AG09309 (cell line): ENCODE measurements around the gene KMT2C.
"Not testable (repeated sequence)": the region's sequence is repeated elsewhere in the genome, so short reads cannot be mapped to it uniquely, and the experiment has no call there.

Experiments
- DNase-seq: peaks from one replicate; pipeline ENCODE4 v3.0.0-alpha.2; 2010; ENCODE audit warnings: low read depth
- H3K4me3 ChIP-seq: 2 replicates; pipeline ENCODE4 v1.5.1; 2011; ENCODE audit warnings: mild to moderate bottlenecking, low read depth, low read length, moderate library complexity; ENCODE audit not compliant: control insufficient read depth
- TF ChIP-seq, protein P1 (sequence below): IDR thresholded peaks from 2 replicates; pipeline ENCODE4 v1.5.1; 2011; ENCODE audit warnings: mild to moderate bottlenecking, low read depth, low read length, inconsistent platforms; ENCODE audit not compliant: insufficient read depth, control insufficient read depth; ENCODE audit errors: missing control alignments

KMT2C gene

DNA sequence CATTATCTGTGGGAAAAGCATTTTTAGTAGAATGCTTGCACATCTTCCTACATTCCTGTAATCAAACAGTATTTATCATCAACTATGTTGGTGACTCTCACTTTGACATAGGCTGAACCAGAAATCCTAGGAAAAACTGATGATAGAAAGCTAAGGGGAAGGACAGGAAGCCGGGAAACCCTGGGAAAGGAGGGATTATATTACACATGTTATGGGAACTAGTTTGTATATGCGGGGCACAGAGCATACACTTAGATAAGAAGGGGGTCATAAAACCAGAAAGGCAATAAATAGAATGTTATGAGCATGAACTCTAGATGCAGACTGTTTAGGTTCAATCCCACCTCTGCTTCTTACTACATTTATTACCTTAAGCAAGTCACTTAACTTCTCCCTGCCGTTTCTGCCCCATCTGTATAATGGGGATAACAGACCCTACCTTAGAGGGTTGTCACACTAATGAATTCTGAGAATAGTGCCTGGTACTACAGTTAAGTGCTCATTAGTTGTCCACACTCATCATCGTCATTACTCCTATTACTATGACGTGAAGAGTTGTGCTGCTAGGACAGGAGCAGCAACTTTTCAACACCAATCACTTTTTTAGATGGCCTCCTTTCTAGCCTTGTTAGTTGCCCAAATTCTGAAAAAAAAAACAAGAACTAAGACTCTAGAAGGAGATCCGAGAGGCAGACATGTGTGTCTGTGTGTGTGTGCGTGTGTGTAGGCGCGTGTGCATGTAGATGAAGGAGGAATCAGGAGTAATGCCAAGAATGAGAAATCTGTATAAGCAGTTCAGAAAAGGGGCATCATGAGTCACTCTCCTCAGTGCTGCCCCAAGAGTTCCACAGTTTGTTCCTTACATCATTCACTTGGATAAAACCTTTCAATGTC, 52.2 kb downstream of the KMT2C start:
- TF ChIP-seq, protein P1, sequence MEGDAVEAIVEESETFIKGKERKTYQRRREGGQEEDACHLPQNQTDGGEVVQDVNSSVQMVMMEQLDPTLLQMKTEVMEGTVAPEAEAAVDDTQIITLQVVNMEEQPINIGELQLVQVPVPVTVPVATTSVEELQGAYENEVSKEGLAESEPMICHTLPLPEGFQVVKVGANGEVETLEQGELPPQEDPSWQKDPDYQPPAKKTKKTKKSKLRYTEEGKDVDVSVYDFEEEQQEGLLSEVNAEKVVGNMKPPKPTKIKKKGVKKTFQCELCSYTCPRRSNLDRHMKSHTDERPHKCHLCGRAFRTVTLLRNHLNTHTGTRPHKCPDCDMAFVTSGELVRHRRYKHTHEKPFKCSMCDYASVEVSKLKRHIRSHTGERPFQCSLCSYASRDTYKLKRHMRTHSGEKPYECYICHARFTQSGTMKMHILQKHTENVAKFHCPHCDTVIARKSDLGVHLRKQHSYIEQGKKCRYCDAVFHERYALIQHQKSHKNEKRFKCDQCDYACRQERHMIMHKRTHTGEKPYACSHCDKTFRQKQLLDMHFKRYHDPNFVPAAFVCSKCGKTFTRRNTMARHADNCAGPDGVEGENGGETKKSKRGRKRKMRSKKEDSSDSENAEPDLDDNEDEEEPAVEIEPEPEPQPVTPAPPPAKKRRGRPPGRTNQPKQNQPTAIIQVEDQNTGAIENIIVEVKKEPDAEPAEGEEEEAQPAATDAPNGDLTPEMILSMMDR = no peak
- H3K4me3 ChIP-seq = no peak overlapping the region
- peak; percentile 32 for DNase-seq

DNA sequence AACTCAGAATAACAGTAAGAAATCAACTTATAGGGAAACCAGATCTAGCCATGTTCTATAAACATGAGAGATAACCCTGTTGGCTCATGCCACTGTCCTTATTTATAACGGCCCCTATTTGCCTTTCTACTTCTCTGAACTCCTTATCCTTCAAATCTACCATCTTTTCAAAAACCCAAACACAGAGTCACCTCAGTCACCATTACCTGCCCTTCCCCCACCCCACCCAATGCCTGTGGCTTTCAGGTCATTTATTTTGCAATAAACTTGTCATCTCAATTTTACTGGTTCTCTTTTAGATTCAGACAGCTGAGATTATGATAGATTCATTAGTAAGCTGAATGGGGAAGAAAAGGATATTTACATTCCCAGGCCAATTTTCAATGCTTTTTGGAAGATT, 53.6 kb downstream of the KMT2C start:
- TF ChIP-seq, protein P1 = no peak
- H3K4me3 ChIP-seq = no peak overlapping the region
- no peak for DNase-seq

DNA sequence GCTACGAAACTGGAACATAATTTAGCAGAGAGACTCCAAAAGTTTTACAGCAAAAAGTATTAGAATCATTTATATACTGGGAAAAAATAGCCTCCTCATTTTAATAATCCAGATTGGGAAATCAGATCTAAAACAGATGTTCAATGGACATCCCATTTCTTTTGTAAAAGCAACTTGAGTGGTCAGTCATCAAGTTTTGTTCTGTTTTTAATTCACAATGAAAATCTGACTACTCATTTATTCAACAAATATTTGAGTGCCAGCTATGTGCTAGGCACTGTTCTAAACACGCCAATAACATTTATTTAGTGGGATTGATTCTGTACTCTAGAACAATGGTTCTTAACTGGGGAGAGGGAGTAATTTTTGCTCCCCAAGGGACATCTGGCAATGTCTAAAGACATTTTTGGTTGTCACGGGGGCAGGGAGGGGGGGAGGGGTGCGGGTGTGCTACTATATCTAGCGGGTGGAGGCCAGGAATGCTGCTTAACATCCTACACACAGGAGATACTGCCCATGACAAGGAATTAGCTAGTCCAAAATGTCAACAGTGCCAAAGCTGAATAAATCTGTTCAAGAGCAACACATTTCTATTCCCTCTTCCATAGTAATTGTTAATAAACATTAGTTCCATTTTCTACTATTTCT, 54.7 kb downstream of the KMT2C start:
- peak; percentile 4 for DNase-seq
- H3K4me3 ChIP-seq = not testable (repeated sequence)

GRCh38 chr7:152378497-152378896, 57.3 kb downstream of the KMT2C start:
- DNase-seq, H3K4me3 ChIP-seq: not testable (repeated sequence)

DNA sequence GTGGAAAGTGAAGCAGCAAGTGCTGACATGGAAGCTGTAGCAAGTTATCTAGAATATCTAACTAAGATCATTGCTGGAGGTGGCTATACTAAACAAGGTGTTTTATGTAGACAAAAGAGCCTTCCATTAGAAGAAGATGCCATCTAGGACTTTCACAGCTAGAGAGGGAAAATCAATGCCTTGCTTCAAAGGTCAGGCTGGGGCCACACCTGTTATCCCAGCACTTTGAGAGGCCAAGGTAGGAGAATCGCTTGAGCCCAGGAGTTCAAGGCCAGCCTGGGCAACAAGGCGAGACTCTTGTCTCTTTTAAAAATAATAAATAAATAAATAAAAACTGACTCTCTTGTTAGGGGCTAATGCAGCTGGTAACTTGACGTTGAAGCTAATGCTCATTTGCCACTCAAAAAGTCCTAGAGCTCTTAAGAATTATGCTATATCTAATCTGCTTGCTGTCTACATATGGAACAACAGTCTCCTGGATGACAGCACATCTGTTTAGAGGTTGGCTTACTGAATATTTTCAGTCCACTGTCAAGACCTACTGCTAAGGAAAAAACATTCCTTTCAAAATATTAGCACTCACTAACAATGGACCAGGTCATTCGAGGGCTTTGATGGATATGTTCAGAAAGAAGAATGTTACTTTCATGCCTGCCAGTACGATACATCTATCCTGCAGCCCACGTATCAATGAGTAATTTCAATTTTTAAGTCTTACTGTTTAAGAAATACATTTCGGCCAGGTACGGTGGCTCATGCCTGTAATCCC, 58.9 kb downstream of the KMT2C start:
- H3K4me3 ChIP-seq, DNase-seq: not testable (repeated sequence)

DNA sequence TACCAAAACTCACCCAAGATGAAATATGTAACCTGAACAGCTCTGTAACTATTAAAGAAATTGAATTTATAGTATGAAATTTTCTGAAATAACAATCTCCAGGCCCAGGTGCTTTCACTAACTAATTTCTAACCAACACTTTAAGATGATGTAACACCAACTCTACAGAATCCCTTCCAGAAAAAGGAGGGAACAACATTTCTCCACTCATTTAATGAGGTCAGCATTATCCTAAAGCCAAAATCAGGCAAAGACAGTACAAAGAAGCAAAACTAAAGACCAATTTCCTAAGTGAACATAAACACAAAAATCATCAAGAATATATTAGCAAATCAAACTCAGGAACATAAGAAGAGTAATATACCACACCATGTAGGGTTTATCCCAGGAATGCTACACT, 65.5 kb downstream of the KMT2C start:
- H3K4me3 ChIP-seq = no peak overlapping the region
- DNase-seq = no peak
- TF ChIP-seq, protein P1 = no peak

DNA sequence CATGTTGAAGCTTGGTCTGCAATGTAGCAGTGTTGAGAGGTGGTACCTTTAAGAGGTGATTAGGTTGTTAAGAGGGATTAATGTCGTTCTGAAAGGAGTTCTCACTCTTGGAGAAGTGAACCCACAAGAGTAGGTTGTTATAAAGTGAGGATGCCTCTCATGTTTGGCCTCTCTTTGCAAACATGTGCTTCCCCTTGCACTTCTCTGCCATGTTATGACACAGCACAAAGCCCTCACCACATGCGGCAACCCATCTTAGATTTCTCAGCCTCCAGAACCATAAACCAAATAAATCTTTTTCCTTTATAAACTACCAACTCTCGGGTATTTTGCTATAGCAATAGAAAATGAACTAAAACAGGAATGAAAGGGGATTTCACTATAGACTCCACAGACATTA, 66.3 kb downstream of the KMT2C start:
- DNase-seq = no peak
- no peak overlapping the region for H3K4me3 ChIP-seq
- TF ChIP-seq, protein P1 = no peak

DNA sequence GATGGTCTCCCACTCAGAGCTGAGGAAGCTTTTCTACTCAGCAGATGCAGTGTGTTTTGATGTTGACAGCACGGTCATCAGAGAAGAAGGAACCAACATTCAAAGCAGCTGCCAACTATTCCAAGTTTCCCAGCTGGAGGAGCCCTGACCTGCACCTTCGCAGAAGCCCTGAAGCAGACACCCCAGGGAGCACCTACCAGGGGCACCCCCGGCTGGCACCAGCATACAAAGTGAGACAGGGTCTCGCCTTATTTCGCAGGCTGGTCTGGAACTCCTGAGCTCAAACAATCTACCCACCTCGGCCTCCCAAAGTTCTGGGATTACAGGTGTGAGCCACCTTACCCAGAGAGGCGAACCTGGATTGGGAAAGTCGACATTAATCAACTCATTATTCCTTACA, 68.6 kb downstream of the KMT2C start:
- no peak overlapping the region for H3K4me3 ChIP-seq
- TF ChIP-seq, protein P1 = no peak
- DNase-seq = no peak
